Left renal pelvis (tissue), 4 donors: ENCODE measurements around the gene LIME1. TPM values are rescaled to one million over a fixed set of nuclear protein-coding genes. Genes with fewer than 3 reads are reported as not detected.

Experiments
- polyA plus RNA-seq, 4 donors: library from polyadenylated mRNA; unstranded; fragments of 120-200 nt; gene quantifications; one replicate each; pipeline ENCODE4 v1.2.1, GENCODE V29; 2013; ENCODE audit not compliant: insufficient read length in 4 of 4

The LIME1 gene
- polyA plus RNA-seq, 4 donors, result 4.0 to 14.9 (median 5.0) TPM

Other genes with a start within 250 kb of the LIME1 start
- gene EEF1A2, start 237.6 kb upstream of the LIME1 start, polyA plus RNA-seq, result 1 to 10 TPM in 3 of 4 donors, under 1 TPM in 1; 0.97 to 2.5 (median 2.0) TPM
- gene PPDPF, start 215.9 kb upstream of the LIME1 start, polyA plus RNA-seq, result 100 to 1,000 TPM; 131 to 374 (median 203) TPM
- 1 to 10 TPM in 2 of 4 donors, under 1 TPM in 2; 0.33 to 1.7 (median 0.91) TPM for gene PTK6, start 199.3 kb upstream of the LIME1 start, polyA plus RNA-seq
- under 1 TPM in 3 of 4 donors, not detected in 1; 0.14 to 0.26 (median 0.17) TPM for gene SRMS, start 188.9 kb upstream of the LIME1 start, polyA plus RNA-seq
- 1 to 10 TPM in 3 of 4 donors, under 1 TPM in 1; 0.31 to 1.8 (median 1.2) TPM for gene FNDC11, start 182.5 kb upstream of the LIME1 start, polyA plus RNA-seq
- 10 to 100 TPM in 2 of 4 donors, 1 to 10 TPM in 2; 8.1 to 15.4 (median 10.2) TPM for gene HELZ2, start 162.4 kb upstream of the LIME1 start, polyA plus RNA-seq
- 10 to 100 TPM in 1 of 4 donors, 1 to 10 TPM in 3; 8.9 to 13.8 (median 9.3) TPM for gene GMEB2, start 109.6 kb upstream of the LIME1 start, polyA plus RNA-seq
- gene STMN3, start 83.2 kb upstream of the LIME1 start, polyA plus RNA-seq, result 10 to 100 TPM; 25.5 to 61.2 (median 31.3) TPM
- gene RTEL1, start 78.4 kb upstream of the LIME1 start, polyA plus RNA-seq, result 10 to 100 TPM; 16.3 to 21.0 (median 18.3) TPM
- gene TNFRSF6B, start 40.0 kb upstream of the LIME1 start, polyA plus RNA-seq, result 1 to 10 TPM in 3 of 4 donors, under 1 TPM in 1; 0.67 to 2.6 (median 1.6) TPM
- 10 to 100 TPM; 28.0 to 38.1 (median 33.5) TPM for gene ARFRP1, start 28.7 kb upstream of the LIME1 start, polyA plus RNA-seq
- gene ZGPAT, start 28.6 kb upstream of the LIME1 start, polyA plus RNA-seq, result 10 to 100 TPM; 15.1 to 26.0 (median 17.0) TPM
- 100 to 1,000 TPM in 1 of 4 donors, 10 to 100 TPM in 3; 65.3 to 134 (median 70.1) TPM for gene SLC2A4RG, start 3.1 kb downstream of the LIME1 start, polyA plus RNA-seq
- gene ZBTB46, start 94.6 kb downstream of the LIME1 start, polyA plus RNA-seq, result 10 to 100 TPM; 16.1 to 23.2 (median 18.9) TPM
- not detected for gene ABHD16B, start 124.8 kb downstream of the LIME1 start, polyA plus RNA-seq
- 10 to 100 TPM; 78.5 to 99.6 (median 85.4) TPM for gene TPD52L2, start 128.6 kb downstream of the LIME1 start, polyA plus RNA-seq
- 10 to 100 TPM; 23.1 to 32.3 (median 29.0) TPM for gene DNAJC5, start 158.5 kb downstream of the LIME1 start, polyA plus RNA-seq
- 10 to 100 TPM; 37.1 to 69.4 (median 43.9) TPM for gene UCKL1, start 219.8 kb downstream of the LIME1 start, polyA plus RNA-seq
- 10 to 100 TPM; 20.5 to 33.3 (median 27.9) TPM for gene ZNF512B, start 233.3 kb downstream of the LIME1 start, polyA plus RNA-seq
- 10 to 100 TPM in 1 of 4 donors, 1 to 10 TPM in 3; 4.2 to 12.7 (median 7.2) TPM for gene SAMD10, start 243.0 kb downstream of the LIME1 start, polyA plus RNA-seq
- gene PRPF6, start 244.5 kb downstream of the LIME1 start, polyA plus RNA-seq, result 10 to 100 TPM; 60.4 to 89.4 (median 83.3) TPM